HG03025 (cell line): Measurements from ENCODE around the gene ZNF414.

ENCODE experiments used
- ATAC-seq: cut with Tn5 transposase; IDR thresholded peaks from one replicate; pipeline ENCODE4 v1.9.1; 2021; ENCODE audit warnings: mild to moderate bottlenecking, moderate library complexity; ENCODE audit not compliant: unreplicated experiment, low FRiP score

Gene ZNF414

GRCh38 chr19:8491574-8491973 lies 22.4 kb downstream of the ZNF414 start:
- ATAC-seq = no peak

GRCh38 chr19:8490873-8491272 lies 23.1 kb downstream of the ZNF414 start:
- ATAC-seq = no peak

- ATAC-seq = no peak
These were observed 23.6 kb downstream of the ZNF414 start for GRCh38 chr19:8490395-8490760.

- ATAC-seq = no peak
These were observed 24.2 kb downstream of the ZNF414 start for GRCh38 chr19:8489561-8490394.

- ATAC-seq = no peak
These were observed 25.6 kb downstream of the ZNF414 start for GRCh38 chr19:8488365-8488764.

GRCh38 chr19:8487137-8487851 lies 26.7 kb downstream of the ZNF414 start:
- no peak for ATAC-seq

- ATAC-seq = no peak
These were observed 27.3 kb downstream of the ZNF414 start for GRCh38 chr19:8486661-8487136.

- no peak for ATAC-seq
These were observed 28.2 kb downstream of the ZNF414 start for GRCh38 chr19:8485561-8486371.

- no peak for ATAC-seq
These were observed 29.6 kb downstream of the ZNF414 start for GRCh38 chr19:8484331-8484894.

GRCh38 chr19:8483165-8483564 lies 30.8 kb downstream of the ZNF414 start:
- no peak for ATAC-seq

GRCh38 chr19:8482696-8483095 lies 31.3 kb downstream of the ZNF414 start:
- no peak for ATAC-seq

GRCh38 chr19:8481616-8482015 lies 32.4 kb downstream of the ZNF414 start:
- ATAC-seq = no peak

GRCh38 chr19:8481201-8481600 lies 32.8 kb downstream of the ZNF414 start:
- no peak for ATAC-seq

- no peak for ATAC-seq
These were observed 35.4 kb downstream of the ZNF414 start for GRCh38 chr19:8478598-8478997.

- ATAC-seq = no peak
These were observed 36.1 kb downstream of the ZNF414 start for GRCh38 chr19:8477889-8478288.

- ATAC-seq = no peak
These were observed 37.4 kb downstream of the ZNF414 start for GRCh38 chr19:8476524-8476923.

- no peak for ATAC-seq
These were observed 39.0 kb downstream of the ZNF414 start for GRCh38 chr19:8475005-8475404.

- ATAC-seq = no peak
These were observed 40.1 kb downstream of the ZNF414 start for GRCh38 chr19:8473648-8474476.

- ATAC-seq = no peak
These were observed 44.2 kb downstream of the ZNF414 start for GRCh38 chr19:8469613-8470368.
